Measurements from ENCODE around the gene LRRC23.
"Not testable (repeated sequence)": the region's sequence is repeated elsewhere in the genome, so short reads cannot be mapped to it uniquely, and the experiment has no call there.

LRRC23 gene

GRCh38 chr12:6872073-6873048 is 32.3 kb upstream of the LRRC23 start:
- DNase-seq = peak; percentile 86

GRCh38 chr12:6873094-6874014 is 31.3 kb upstream of the LRRC23 start, which contains the start of gene SPSB2:
TSS of gene SPSB2 (minus strand) at chr12:6873303. CDS start at chr12:6872901, 402 bp downstream.
- DNase-seq = peak; percentile 100

GRCh38 chr12:6874015-6874368 is 30.6 kb upstream of the LRRC23 start:
- DNase-seq = not testable (repeated sequence)

GRCh38 chr12:6879824-6880223 is 24.8 kb upstream of the LRRC23 start:
- not testable (repeated sequence) for DNase-seq

GRCh38 chr12:6883252-6883651 is 21.4 kb upstream of the LRRC23 start:
- DNase-seq = no peak

- DNase-seq = no peak
Measured at GRCh38 chr12:6883683-6884082, 20.9 kb upstream of the LRRC23 start.

GRCh38 chr12:6884539-6884938 is 20.1 kb upstream of the LRRC23 start:
- no peak for DNase-seq

GRCh38 chr12:6886206-6886999 is 18.2 kb upstream of the LRRC23 start:
- DNase-seq = not testable (repeated sequence)

- no peak for DNase-seq
Measured at GRCh38 chr12:6887460-6887859, 17.2 kb upstream of the LRRC23 start.

- DNase-seq = no peak
Measured at GRCh38 chr12:6888360-6888759, 16.3 kb upstream of the LRRC23 start.

- not testable (repeated sequence) for DNase-seq
Measured at GRCh38 chr12:6888794-6889193, 15.8 kb upstream of the LRRC23 start.

- DNase-seq = not testable (repeated sequence)
Measured at GRCh38 chr12:6889775-6890573, 14.6 kb upstream of the LRRC23 start.

- peak; percentile 99 for DNase-seq
Measured at GRCh38 chr12:6890789-6891645, 13.6 kb upstream of the LRRC23 start.

- DNase-seq = peak; percentile 42
Measured at GRCh38 chr12:6891646-6892001, 13.0 kb upstream of the LRRC23 start.

GRCh38 chr12:6892683-6893082 is 11.9 kb upstream of the LRRC23 start:
- not testable (repeated sequence) for DNase-seq

GRCh38 chr12:6894321-6894720 is 10.3 kb upstream of the LRRC23 start:
- no peak for DNase-seq

- no peak for DNase-seq
Measured at GRCh38 chr12:6896846-6897435, 7.7 kb upstream of the LRRC23 start.

- DNase-seq = no peak
Measured at GRCh38 chr12:6899427-6899826, 5.2 kb upstream of the LRRC23 start.

GRCh38 chr12:6899837-6900519 is 4.6 kb upstream of the LRRC23 start:
- DNase-seq = peak; percentile 83

- DNase-seq = no peak
Measured at GRCh38 chr12:6902448-6902847, 2.2 kb upstream of the LRRC23 start.

Data from NCI-H146 (cell line).